H1 (cell line): Measurements from ENCODE around the gene DENND5B. TPM values are rescaled to one million over a fixed set of nuclear protein-coding genes. Genes with fewer than 3 reads are reported as not detected.
A peak's percentile ranks its signal among the peaks of the same experiment; 100 is the strongest.

Experiments used
- CTCF ChIA-PET: fragments of 300-600 bp; sonication (Branson Sonifier 250); formaldehyde crosslinking; loops from one replicate; lab custom pipeline; 2021; ENCODE audit not compliant: partially characterized antibody; lab: Charles Lee
- POLR2A ChIA-PET: fragments of 300-600 bp; sonication (Branson Sonifier 250); formaldehyde crosslinking; loops from one replicate; lab custom pipeline; 2021; ENCODE audit warnings: inconsistent platforms; ENCODE audit not compliant: partially characterized antibody; lab: Charles Lee
- DNase-seq, 2 experiments: peaks; one replicate each; pipeline versions ENCODE4 v3.0.0 to v3.0.0-alpha.2; 2010 to 2022; ENCODE audit warnings: low spot score in 2 of 2, low read depth in 1 of 2, mixed read lengths in 1 of 2
- FAIRE-seq: peaks from 2 replicates; lab custom pipeline; 2011; peaks lifted over from hg19 to GRCh38; lab: Jason Lieb, UNC
- H2AFZ ChIP-seq: 2 replicates; pipeline ENCODE4 v1.8.1; 2012; ENCODE audit warnings: low read length, inconsistent platforms
- H2AK5ac ChIP-seq: 2 replicates; pipeline ENCODE4 v1.6.1; 2013; ENCODE audit warnings: low read depth, low read length
- H2BK120ac ChIP-seq: replicated peaks from 2 replicates; pipeline ENCODE3; 2013; ENCODE audit warnings: low read depth, low read length, inconsistent platforms
- H2BK12ac ChIP-seq: 2 replicates; pipeline ENCODE4 v1.6.1; 2013; ENCODE audit warnings: low read depth, low read length
- H2BK15ac ChIP-seq: 2 replicates; pipeline ENCODE4 v1.6.1; 2013; ENCODE audit warnings: low read length
- H2BK20ac ChIP-seq: 2 replicates; pipeline ENCODE4 v1.6.1; 2013; ENCODE audit warnings: low read length
- H2BK5ac ChIP-seq: 2 replicates; pipeline ENCODE4 v1.6.1; 2013; ENCODE audit warnings: low read depth, low read length
- H3K14ac ChIP-seq: 2 replicates; pipeline ENCODE4 v1.6.1; 2013; ENCODE audit warnings: inconsistent platforms; ENCODE audit not compliant: insufficient read length
- H3K18ac ChIP-seq: 2 replicates; pipeline ENCODE4 v1.6.1; 2013; ENCODE audit warnings: low read length; ENCODE audit errors: extremely low read depth
- H3K23ac ChIP-seq: 2 replicates; pipeline ENCODE4 v1.6.1; 2013; ENCODE audit warnings: inconsistent platforms; ENCODE audit not compliant: insufficient read length
- H3K23me2 ChIP-seq: 2 replicates; pipeline ENCODE4 v1.6.1; 2013; ENCODE audit warnings: low read depth, low read length
- H3K27ac ChIP-seq: 2 replicates; pipeline ENCODE4 v1.6.1; 2011; ENCODE audit warnings: low read depth, low read length, inconsistent platforms
- H3K27me3 ChIP-seq, 4 experiments: replicated peaks in 1 of 4; 1 replicate in 1 of 4; 2 replicates in 3 of 4; pipeline versions ENCODE4 v1.6.1 to v1.8.1; 2011 to 2013; ENCODE audit warnings: low read length in 3 of 4, mild to moderate bottlenecking in 3 of 4, inconsistent platforms in 2 of 4, mixed read lengths in 2 of 4, moderate library complexity in 1 of 4; ENCODE audit not compliant: control insufficient read depth in 3 of 4, insufficient read depth in 3 of 4; ENCODE audit errors: extremely low read depth in 1 of 4
- H3K36me3 ChIP-seq, 4 experiments: 2 replicates each; pipeline versions ENCODE4 v1.6.1 to v1.8.1; 2011 to 2013; ENCODE audit warnings: mild to moderate bottlenecking in 4 of 4, low read length in 3 of 4, moderate library complexity in 2 of 4, control low read depth in 1 of 4, inconsistent platforms in 1 of 4; ENCODE audit not compliant: insufficient read depth in 4 of 4, control insufficient read depth in 2 of 4
- H3K4ac ChIP-seq: replicated peaks from 2 replicates; pipeline ENCODE3; 2013; ENCODE audit warnings: low read length, low read depth, mixed read lengths, inconsistent platforms; ENCODE audit not compliant: insufficient read length
- H3K4me1 ChIP-seq, 4 experiments: replicated peaks in 1 of 4; 1 replicate in 1 of 4; 2 replicates in 3 of 4; pipeline versions ENCODE4 v1.6.1 to v1.8.1; 2011 to 2013; ENCODE audit warnings: low read length in 3 of 4, inconsistent platforms in 2 of 4, mixed read lengths in 1 of 4; ENCODE audit not compliant: insufficient read depth in 4 of 4, control insufficient read depth in 3 of 4
- H3K4me2 ChIP-seq, 2 experiments: 2 replicates each; pipeline versions ENCODE4 v1.6.1 to v1.8.1; 2011 to 2013; ENCODE audit warnings: low read depth in 2 of 2, low read length in 2 of 2, control low read depth in 1 of 2, inconsistent platforms in 1 of 2, mild to moderate bottlenecking in 1 of 2; ENCODE audit not compliant: insufficient read depth in 1 of 2
- H3K4me3 ChIP-seq, 4 experiments: fragments of 200-600, 300-600 bp in 1 of 4; sonication (generic), shearing (Covaris generic), sonication (Bioruptor Twin) in 1 of 4; 2 replicates each; pipeline versions ENCODE4 v1.5.1 to v1.8.1; 2011 to 2016; ENCODE audit warnings: low read length in 4 of 4, low read depth in 3 of 4, control low read depth in 2 of 4, inconsistent platforms in 2 of 4, mild to moderate bottlenecking in 2 of 4, mixed read lengths in 1 of 4, moderate library complexity in 1 of 4; ENCODE audit not compliant: insufficient read depth in 2 of 4; ENCODE audit errors: extremely low read depth in 1 of 4
- H3K56ac ChIP-seq: replicated peaks from 2 replicates; pipeline ENCODE3; 2013; ENCODE audit warnings: low read depth, mild to moderate bottlenecking, mixed read lengths, low read length, inconsistent platforms; ENCODE audit not compliant: insufficient read length
- H3K79me1 ChIP-seq: 2 replicates; pipeline ENCODE4 v1.6.1; 2013; ENCODE audit warnings: low read depth, low read length, control low read depth
- H3K79me2 ChIP-seq, 2 experiments: 2 replicates each; pipeline versions ENCODE4 v1.6.1 to v1.8.1; 2012 to 2013; ENCODE audit warnings: low read length in 2 of 2, mild to moderate bottlenecking in 2 of 2, inconsistent platforms in 1 of 2; ENCODE audit not compliant: insufficient read depth in 2 of 2, control insufficient read depth in 1 of 2
- H3K9ac ChIP-seq, 4 experiments: replicated peaks in 1 of 4; 1 replicate in 1 of 4; 2 replicates in 3 of 4; pipeline versions ENCODE4 v1.6.1 to v1.8.1; 2011 to 2013; ENCODE audit warnings: low read depth in 3 of 4, low read length in 3 of 4, control low read depth in 2 of 4, mild to moderate bottlenecking in 2 of 4, moderate library complexity in 2 of 4, inconsistent platforms in 1 of 4; ENCODE audit errors: extremely low read depth in 1 of 4
- H3K9me3 ChIP-seq, 2 experiments: 2 replicates each; pipeline versions ENCODE4 v1.6.1 to v1.8.1; 2012 to 2013; ENCODE audit warnings: mild to moderate bottlenecking in 2 of 2, moderate library complexity in 2 of 2, control low read depth in 1 of 2, inconsistent platforms in 1 of 2, low read depth in 1 of 2, low read length in 1 of 2, mixed read lengths in 1 of 2; ENCODE audit not compliant: insufficient read depth in 2 of 2
- H4K20me1 ChIP-seq, 2 experiments: replicated peaks in 1 of 2; 2 replicates each; pipeline versions ENCODE3 to v1.8.1; 2011 to 2013; ENCODE audit warnings: inconsistent platforms in 2 of 2, low read length in 2 of 2, mild to moderate bottlenecking in 1 of 2; ENCODE audit not compliant: insufficient read depth in 2 of 2, control insufficient read depth in 1 of 2
- H4K5ac ChIP-seq: 2 replicates; pipeline ENCODE4 v1.6.1; 2013; ENCODE audit warnings: low read length, low read depth, mixed read lengths, inconsistent platforms; ENCODE audit not compliant: insufficient read length
- H4K8ac ChIP-seq: 2 replicates; pipeline ENCODE4 v1.8.0; 2013; ENCODE audit warnings: mild to moderate bottlenecking, moderate library complexity, low read length, inconsistent platforms; ENCODE audit not compliant: insufficient read depth; ENCODE audit errors: extremely low read depth
- H4K91ac ChIP-seq: replicated peaks from 2 replicates; pipeline ENCODE3; 2013; ENCODE audit warnings: low read length, mixed read lengths, inconsistent platforms; ENCODE audit not compliant: insufficient read length
- EZH2 ChIP-seq: fragments of 200-600 bp; sonication (generic); IDR thresholded peaks from 2 replicates; pipeline ENCODE4 v1.7.1; 2012; ENCODE audit warnings: low read depth, mild to moderate bottlenecking, moderate library complexity, low read length, inconsistent platforms; ENCODE audit not compliant: severe bottlenecking
- GTF2F1 ChIP-seq: IDR thresholded peaks from 2 replicates; pipeline ENCODE4 v1.6.1; 2012; ENCODE audit warnings: low read depth, low read length, improper control_type of control experiment, borderline replicate concordance
- JUND ChIP-seq: IDR thresholded peaks from 2 replicates; pipeline ENCODE4 v1.6.1; 2011; ENCODE audit warnings: mild to moderate bottlenecking, improper control_type of control experiment, low read length
- SIRT6 ChIP-seq: IDR thresholded peaks from one replicate; pipeline ENCODE4 v1.7.1; 2012; ENCODE audit warnings: low read length, inconsistent platforms
- YY1 ChIP-seq: IDR thresholded peaks from 2 replicates; pipeline ENCODE4 v1.6.1; 2011; ENCODE audit warnings: low read depth, mild to moderate bottlenecking, low read length
- WGBS, 2 experiments: shearing (Covaris generic) in 1 of 2; methylation state at CpG; one replicate each; pipeline versions ENCODE4 v1.1.6 to v1.1.7; 2013 to 2015; ENCODE audit warnings: low lambda C conversion rate in 2 of 2, mixed read lengths in 2 of 2, inconsistent platforms in 1 of 2, low coverage in 1 of 2, missing lambda C conversion rate in 1 of 2; ENCODE audit not compliant: insufficient replicate concordance in 2 of 2, insufficient coverage in 1 of 2, insufficient read length in 1 of 2; ENCODE audit errors: extremely low coverage in 1 of 2, missing lambda C conversion rate in 1 of 2; 5-methylcytosine and 5-hydroxymethylcytosine counted together
- polyA plus RNA-seq, 7 experiments: library from polyadenylated mRNA; depleted of rRNA in 3 of 7; stranded (reverse) in 5 of 7; unstranded in 2 of 7; fragments of >200 nt in 5 of 7; fragments of 200-250 nt in 2 of 7; gene quantifications; 1 replicate in 5 of 7; 2 replicates in 1 of 7; 4 replicates in 1 of 7; pipeline versions ENCODE4 v1.2.1 to v1.2.3, GENCODE V29; 2011 to 2013; ENCODE audit warnings: missing spikeins in 2 of 7, mixed read lengths in 2 of 7
- total RNA-seq: library from RNA; stranded (reverse); fragmentation: NEBNext Ultra II Directional; extraction: Animal tissue kit (Norgen Biotek cat#: 25700); gene quantifications from 2 replicates; pipeline ENCODE4 v1.2.1, GENCODE V29; 2021

Gene DENND5B
- total and polyA plus RNA-seq, 2 of the 8 experiments (the other 6 are each of a cell fraction or from before 2014, with no cell fraction given) = 13.4 to 20.2 TPM

DNA sequence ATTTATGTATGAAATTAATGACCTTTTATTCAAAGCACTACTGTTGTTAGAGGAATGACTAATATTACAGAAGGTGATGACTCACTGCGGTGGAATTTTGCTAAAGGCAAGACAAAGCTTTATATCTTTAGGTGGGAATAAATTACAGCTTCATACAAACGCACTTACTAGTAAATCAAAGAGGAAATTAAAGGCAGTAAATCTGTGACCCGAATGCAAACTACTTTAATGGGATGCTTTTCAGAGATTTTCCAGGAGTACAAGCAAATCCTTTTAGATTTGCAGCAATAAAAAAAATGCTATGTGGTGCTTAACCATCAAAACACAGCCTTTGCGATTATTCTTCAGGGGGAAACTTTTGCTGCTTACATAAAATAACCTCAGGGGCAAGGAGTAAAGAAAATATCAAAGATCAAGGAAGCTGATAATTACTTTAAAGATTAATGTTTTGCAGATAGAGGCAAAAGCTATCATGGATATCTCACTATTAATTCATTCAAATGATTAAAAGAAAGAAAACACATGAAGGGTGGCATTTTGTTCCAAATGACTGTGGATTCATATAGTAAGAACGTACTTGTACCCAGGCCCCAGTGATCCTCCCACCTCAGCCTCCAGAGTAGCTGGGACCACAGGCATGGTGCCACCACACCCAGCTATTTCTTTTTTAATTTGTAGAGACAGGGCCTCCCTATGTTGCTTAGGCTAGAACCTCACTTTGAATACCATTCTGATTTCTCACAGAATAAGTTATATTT, 98.9 kb downstream of the DENND5B start:
- H2BK20ac ChIP-seq = no peak overlapping the region
- H3K79me1 ChIP-seq = no peaks in the 10 kb centered on the region
- H3K9ac ChIP-seq = no peak overlapping the region
- H4K5ac ChIP-seq = no peak overlapping the region
- no peaks in the 10 kb centered on the region; a peak in 1 of 4 replicates for H3K79me2 ChIP-seq
- peaks cover 0 to 5% (median under 1%) of the 10 kb centered on the region in 4 experiments; a peak in 2 of 7 replicates for H3K4me1 ChIP-seq
- no peak overlapping the region for H2BK5ac ChIP-seq
- no peak overlapping the region for H3K56ac ChIP-seq
- DNase-seq (no peak), FAIRE-seq (no peak)
- no peaks in the 10 kb centered on the region for H3K36me3 ChIP-seq
- no peak overlapping the region for H3K14ac ChIP-seq
- no peak overlapping the region for H3K4me2 ChIP-seq
- H3K23ac ChIP-seq = no peak overlapping the region
- POLR2A ChIA-PET = no interaction called here
- H4K20me1 ChIP-seq = no peaks in the 10 kb centered on the region
- H2BK12ac ChIP-seq = no peak overlapping the region
- 76% methylated on average over 5 of the region's 5 CpGs; no CpG with 5 or more reads in 1 of the 2 experiments for WGBS, 2 experiments
- no peak overlapping the region for H4K8ac ChIP-seq
- TF ChIP-seq SIRT6 (no peak), GTF2F1 (no peak), YY1 (no peak), EZH2 (no peak), JUND (peak; percentile 89)
- no peak overlapping the region for H3K18ac ChIP-seq
- no peak overlapping the region for H2BK120ac ChIP-seq
- H2AFZ ChIP-seq = no peak overlapping the region
- no peak overlapping the region for H3K4me3 ChIP-seq
- no peak overlapping the region for H3K4ac ChIP-seq
- no peak overlapping the region for H4K91ac ChIP-seq
- no peaks in the 10 kb centered on the region for H3K27me3 ChIP-seq
- CTCF ChIA-PET = interaction anchor here (0.5 to 1.7 kb wide), 4 partner anchors 26 to 105 kb away, joined by 3 to 5 read pairs (median 3); no protein-coding TSS in a partner anchor
- no peak overlapping the region for H2BK15ac ChIP-seq
- no peaks in the 10 kb centered on the region for H3K9me3 ChIP-seq
- H3K27ac ChIP-seq = no peak overlapping the region
- no peak overlapping the region for H2AK5ac ChIP-seq
- H3K23me2 ChIP-seq = no peaks in the 10 kb centered on the region; the same call in 1 of the 2 replicates
